Upper lobe of left lung (tissue), 6 donors: ENCODE data around the gene PEPD. TPM values are rescaled to one million over a fixed set of nuclear protein-coding genes. Genes with fewer than 3 reads are reported as not detected.

ENCODE experiments used
- ATAC-seq, 2 donors: fragments of 200-7000 bp; cut with Tn5 transposase; one replicate each; pipeline ENCODE4 v1.9.1; 2022; ENCODE audit warnings: mild to moderate bottlenecking in 2 of 2, moderate library complexity in 2 of 2; ENCODE audit not compliant: low FRiP score in 2 of 2
- DNase-seq, 2 donors: peaks; one replicate each; pipeline ENCODE4 v3.0.0-alpha.2; 2019 to 2020
- H3K27ac ChIP-seq, 4 donors: fragments of 200-600 bp; sonication (generic); one replicate each; pipeline ENCODE4 v1.5.1; 2016 to 2019
- H3K27me3 ChIP-seq, 4 donors: fragments of 200-600 bp; sonication (generic); one replicate each; pipeline ENCODE4 v1.5.1; 2017 to 2019
- H3K36me3 ChIP-seq, 4 donors: fragments of 200-600 bp; sonication (generic); one replicate each; pipeline ENCODE4 v1.5.1; 2016 to 2019
- H3K4me1 ChIP-seq, 4 donors: fragments of 200-600 bp; sonication (generic); one replicate each; pipeline ENCODE4 v1.5.1; 2018 to 2019
- H3K4me3 ChIP-seq, 4 donors: fragments of 200-600 bp; sonication (generic); one replicate each; pipeline ENCODE4 v1.5.1; 2017 to 2019; ENCODE audit warnings: mild to moderate bottlenecking in 2 of 4, moderate library complexity in 1 of 4
- H3K9me3 ChIP-seq, 4 donors: fragments of 200-600 bp; sonication (generic); one replicate each; pipeline ENCODE4 v1.5.1; 2018 to 2019
- CTCF ChIP-seq, 6 experiments: fragments of 450-650 bp in 4 of 6; fragments of 200-600 bp in 2 of 6; sonication (generic) in 2 of 6; IDR thresholded peaks; one replicate each; pipeline ENCODE4 v1.5.1; 2016 to 2019; ENCODE audit warnings: antibody characterized with exemption in 6 of 6
- EP300 ChIP-seq, 4 donors: sonication (generic); formaldehyde crosslinking; IDR thresholded peaks; one replicate each; pipeline ENCODE4 v1.5.1; 2017; ENCODE audit warnings: antibody characterized with exemption in 4 of 4, control low read depth in 2 of 4
- POLR2A ChIP-seq, 4 donors: fragments of 450-650 bp; IDR thresholded peaks; one replicate each; pipeline ENCODE4 v1.5.1; 2016 to 2017; ENCODE audit warnings: antibody characterized with exemption in 4 of 4, mild to moderate bottlenecking in 2 of 4
- POLR2AphosphoS5 ChIP-seq, 2 donors: sonication (generic); formaldehyde crosslinking; IDR thresholded peaks; one replicate each; pipeline ENCODE4 v1.5.1; 2017; ENCODE audit warnings: antibody characterized with exemption in 2 of 2
- WGBS, 2 donors: methylation state at CpG; one replicate each; pipeline ENCODE4 v1.1.5; 2017 to 2018; 5-methylcytosine and 5-hydroxymethylcytosine counted together
- total RNA-seq, 6 donors: library from RNA; depleted of rRNA in 4 of 6; stranded (reverse); fragments of >200 nt in 4 of 6; gene quantifications; one replicate each; pipeline versions ENCODE4 v1.1.0 to v1.2.1, GENCODE V29; 2016 to 2021
- donor health status: DM: no; HTN: no; CAD: no; lungs with moderate emphysema.
- donor health status: DM: no; HTN: yes; CAD: no; lungs with severe emphysema.

PEPD gene
- total RNA-seq, 6 donors from 2014 or later: 30.4 to 106 (median 80.6) TPM

GRCh38 chr19:33340991-33341390, 180.6 kb downstream of the PEPD start:
- Histone ChIP-seq H3K27me3 (no peaks in the 10 kb centered on the region), H3K27ac (no peak overlapping the region), H3K36me3 (no peaks in the 10 kb centered on the region), H3K9me3 (no peaks in the 10 kb centered on the region), H3K4me1 (peaks cover 0 to 4% (median 0%) of the 10 kb centered on the region in 4 donors), H3K4me3 (no peak overlapping the region)
- TF ChIP-seq CTCF (IDR thresholded peaks at IDR 0.05) (no peak), EP300 (IDR thresholded peaks at IDR 0.05) (no peak), POLR2AphosphoS5 (IDR thresholded peaks at IDR 0.05) (no peak), POLR2A (IDR thresholded peaks at IDR 0.05) (no peak)
- 61 to 69% methylated on average over 2 of the region's 2 CpGs for WGBS, 2 donors
- ATAC-seq: no peak
- DNase-seq: no peak

- no peak overlapping the region for H3K27ac ChIP-seq
- no peak for ATAC-seq
- H3K36me3 ChIP-seq: no peaks in the 10 kb centered on the region
These were observed 182.3 kb downstream of the PEPD start for GRCh38 chr19:33339016-33339984.

More at GRCh38 chr19:33339016-33339984, 182.3 kb downstream of the PEPD start:
- DNase-seq: no peak
- Histone ChIP-seq H3K4me3 (no peak overlapping the region), H3K9me3 (no peaks in the 10 kb centered on the region), H3K27me3 (no peaks in the 10 kb centered on the region), H3K4me1 (peaks cover 0 to 4% (median 0%) of the 10 kb centered on the region in 4 donors)
- WGBS, 2 donors: 76 to 79% methylated on average over 8 of the region's 8 CpGs
- TF ChIP-seq EP300 (IDR thresholded peaks at IDR 0.05) (no peak), CTCF (IDR thresholded peaks at IDR 0.05) (no peak), POLR2A (IDR thresholded peaks at IDR 0.05) (no peak), POLR2AphosphoS5 (IDR thresholded peaks at IDR 0.05) (no peak)

Other genes starting within 250 kb of the PEPD start
- 100 to 1,000 TPM in 3 of 6 donors, 10 to 100 TPM in 3; 53.5 to 183 (median 109) TPM for gene CEBPA, start 219.3 kb downstream of the PEPD start, total RNA-seq
- gene CEBPG, start 148.1 kb downstream of the PEPD start, total RNA-seq: 10 to 100 TPM; 11.5 to 44.7 (median 22.7) TPM
- gene CHST8, start 100.2 kb upstream of the PEPD start, total RNA-seq: 1 to 10 TPM in 1 of 6 donors, under 1 TPM in 3, not detected in 2; 0.46 to 3.1 (median 0.72) TPM